GM12875 (cell line): ENCODE measurements around the gene APOE.
"Not testable (repeated sequence)": the region's sequence is repeated elsewhere in the genome, so short reads cannot be mapped to it uniquely, and the experiment has no call there.

Source experiments
- H3K4me3 ChIP-seq: one replicate; pipeline ENCODE4 v1.5.1; 2011; ENCODE audit warnings: low read depth, low read length, control low read depth
- TF ChIP-seq, protein P1 (sequence below): IDR thresholded peaks from 2 replicates; pipeline ENCODE4 v1.5.1; 2011; ENCODE audit warnings: low read depth, mild to moderate bottlenecking, control low read depth, inconsistent platforms, low read length, moderate library complexity, borderline replicate concordance; ENCODE audit not compliant: insufficient read depth

The APOE gene

GRCh38 chr19:44904426-44904994 lies 1.1 kb upstream of the APOE start:
- TF ChIP-seq, protein P1, sequence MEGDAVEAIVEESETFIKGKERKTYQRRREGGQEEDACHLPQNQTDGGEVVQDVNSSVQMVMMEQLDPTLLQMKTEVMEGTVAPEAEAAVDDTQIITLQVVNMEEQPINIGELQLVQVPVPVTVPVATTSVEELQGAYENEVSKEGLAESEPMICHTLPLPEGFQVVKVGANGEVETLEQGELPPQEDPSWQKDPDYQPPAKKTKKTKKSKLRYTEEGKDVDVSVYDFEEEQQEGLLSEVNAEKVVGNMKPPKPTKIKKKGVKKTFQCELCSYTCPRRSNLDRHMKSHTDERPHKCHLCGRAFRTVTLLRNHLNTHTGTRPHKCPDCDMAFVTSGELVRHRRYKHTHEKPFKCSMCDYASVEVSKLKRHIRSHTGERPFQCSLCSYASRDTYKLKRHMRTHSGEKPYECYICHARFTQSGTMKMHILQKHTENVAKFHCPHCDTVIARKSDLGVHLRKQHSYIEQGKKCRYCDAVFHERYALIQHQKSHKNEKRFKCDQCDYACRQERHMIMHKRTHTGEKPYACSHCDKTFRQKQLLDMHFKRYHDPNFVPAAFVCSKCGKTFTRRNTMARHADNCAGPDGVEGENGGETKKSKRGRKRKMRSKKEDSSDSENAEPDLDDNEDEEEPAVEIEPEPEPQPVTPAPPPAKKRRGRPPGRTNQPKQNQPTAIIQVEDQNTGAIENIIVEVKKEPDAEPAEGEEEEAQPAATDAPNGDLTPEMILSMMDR: 0 out of 2 replicates have a peak, but pooled peaks have one; percentile 21
- H3K4me3 ChIP-seq: no peak overlapping the region

GRCh38 chr19:44907613-44908012 lies 2.0 kb downstream of the APOE start:
- no peak overlapping the region for H3K4me3 ChIP-seq
- TF ChIP-seq, protein P1: no peak

DNA sequence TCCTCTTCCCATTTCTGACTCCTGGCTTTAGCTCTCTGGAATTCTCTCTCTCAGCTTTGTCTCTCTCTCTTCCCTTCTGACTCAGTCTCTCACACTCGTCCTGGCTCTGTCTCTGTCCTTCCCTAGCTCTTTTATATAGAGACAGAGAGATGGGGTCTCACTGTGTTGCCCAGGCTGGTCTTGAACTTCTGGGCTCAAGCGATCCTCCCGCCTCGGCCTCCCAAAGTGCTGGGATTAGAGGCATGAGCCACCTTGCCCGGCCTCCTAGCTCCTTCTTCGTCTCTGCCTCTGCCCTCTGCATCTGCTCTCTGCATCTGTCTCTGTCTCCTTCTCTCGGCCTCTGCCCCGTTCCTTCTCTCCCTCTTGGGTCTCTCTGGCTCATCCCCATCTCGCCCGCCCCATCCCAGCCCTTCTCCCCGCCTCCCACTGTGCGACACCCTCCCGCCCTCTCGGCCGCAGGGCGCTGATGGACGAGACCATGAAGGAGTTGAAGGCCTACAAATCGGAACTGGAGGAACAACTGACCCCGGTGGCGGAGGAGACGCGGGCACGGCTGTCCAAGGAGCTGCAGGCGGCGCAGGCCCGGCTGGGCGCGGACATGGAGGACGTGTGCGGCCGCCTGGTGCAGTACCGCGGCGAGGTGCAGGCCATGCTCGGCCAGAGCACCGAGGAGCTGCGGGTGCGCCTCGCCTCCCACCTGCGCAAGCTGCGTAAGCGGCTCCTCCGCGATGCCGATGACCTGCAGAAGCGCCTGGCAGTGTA lies 2.7 kb downstream of the APOE start:
- TF ChIP-seq, protein P1: no peak
- no peak overlapping the region for H3K4me3 ChIP-seq

DNA sequence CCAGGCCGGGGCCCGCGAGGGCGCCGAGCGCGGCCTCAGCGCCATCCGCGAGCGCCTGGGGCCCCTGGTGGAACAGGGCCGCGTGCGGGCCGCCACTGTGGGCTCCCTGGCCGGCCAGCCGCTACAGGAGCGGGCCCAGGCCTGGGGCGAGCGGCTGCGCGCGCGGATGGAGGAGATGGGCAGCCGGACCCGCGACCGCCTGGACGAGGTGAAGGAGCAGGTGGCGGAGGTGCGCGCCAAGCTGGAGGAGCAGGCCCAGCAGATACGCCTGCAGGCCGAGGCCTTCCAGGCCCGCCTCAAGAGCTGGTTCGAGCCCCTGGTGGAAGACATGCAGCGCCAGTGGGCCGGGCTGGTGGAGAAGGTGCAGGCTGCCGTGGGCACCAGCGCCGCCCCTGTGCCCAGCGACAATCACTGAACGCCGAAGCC lies 3.3 kb downstream of the APOE start:
- no peak overlapping the region for H3K4me3 ChIP-seq
- TF ChIP-seq, protein P1: no peak

- TF ChIP-seq, protein P1: no peak
- H3K4me3 ChIP-seq: no peak overlapping the region
Observed at GRCh38 chr19:44909775-44910174, 4.2 kb downstream of the APOE start.

- not testable (repeated sequence) for H3K4me3 ChIP-seq
Observed at GRCh38 chr19:44911896-44912295, 6.3 kb downstream of the APOE start.

DNA sequence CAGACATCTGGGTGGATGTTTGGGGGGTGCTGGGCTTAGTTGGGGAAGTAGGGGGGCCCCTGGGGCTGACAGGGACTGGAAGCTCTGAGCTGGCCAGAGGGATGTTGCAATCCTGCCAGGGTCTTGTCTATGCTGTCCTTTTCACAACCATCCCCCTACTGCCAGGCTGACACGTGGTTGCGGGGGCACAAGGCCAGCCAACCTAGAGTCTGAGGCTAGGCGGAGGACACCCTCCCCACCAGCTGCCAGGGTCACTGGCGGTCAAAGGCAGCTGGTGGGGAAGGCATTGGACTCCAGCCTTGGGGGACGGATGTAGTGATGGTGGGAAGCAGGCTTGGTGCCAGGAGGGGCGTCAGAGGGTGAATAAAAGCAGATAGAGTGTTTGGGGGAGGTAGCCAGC lies 7.3 kb downstream of the APOE start:
- no peak overlapping the region for H3K4me3 ChIP-seq

DNA sequence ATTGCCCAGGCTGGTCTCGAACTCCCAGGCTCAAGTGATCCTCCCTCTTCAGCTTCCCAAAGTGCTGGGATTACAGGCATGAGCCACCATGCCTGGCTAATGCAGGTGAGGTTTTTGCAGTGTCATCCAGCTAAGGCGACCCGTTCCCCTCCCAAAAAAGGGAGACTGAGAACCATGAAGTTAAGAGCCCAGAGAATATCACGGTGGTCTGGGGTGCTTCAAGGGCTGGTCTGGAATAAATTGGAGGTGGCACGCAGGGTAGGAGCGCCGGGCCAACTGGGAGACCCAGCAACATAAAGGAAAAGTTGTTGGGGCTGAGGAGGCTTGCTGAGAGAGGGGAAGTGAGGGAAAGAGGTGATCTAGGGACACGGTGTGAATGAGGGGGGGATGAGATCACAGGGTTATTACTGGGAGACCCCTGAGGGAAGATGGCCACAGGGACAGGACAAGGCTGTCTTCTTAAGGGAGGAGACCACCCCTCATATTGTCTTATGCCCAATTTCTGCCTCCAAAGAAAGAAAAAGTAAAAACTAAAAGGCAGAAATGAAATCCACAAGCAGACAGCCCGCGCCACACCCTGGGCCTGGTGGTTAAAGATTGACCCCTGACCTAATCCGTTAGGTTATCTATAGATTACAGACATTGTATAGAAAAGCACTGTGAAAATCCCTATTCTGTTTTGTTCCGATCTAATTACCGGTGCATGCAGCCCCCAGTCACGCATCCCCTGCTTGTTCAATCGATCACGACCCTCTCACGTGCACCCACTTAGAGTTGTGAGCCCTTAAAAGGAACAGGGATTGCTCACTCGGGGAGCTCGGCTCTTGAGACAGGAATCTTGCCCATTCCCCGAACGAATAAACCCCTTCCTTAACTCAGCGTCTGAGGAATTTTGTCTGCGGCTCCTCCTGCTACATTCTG lies 8.2 kb downstream of the APOE start:
- not testable (repeated sequence) for H3K4me3 ChIP-seq

More for the DNA sequence above, 7.3 kb downstream of the APOE start:
- TF ChIP-seq, protein P1: no peak

DNA sequence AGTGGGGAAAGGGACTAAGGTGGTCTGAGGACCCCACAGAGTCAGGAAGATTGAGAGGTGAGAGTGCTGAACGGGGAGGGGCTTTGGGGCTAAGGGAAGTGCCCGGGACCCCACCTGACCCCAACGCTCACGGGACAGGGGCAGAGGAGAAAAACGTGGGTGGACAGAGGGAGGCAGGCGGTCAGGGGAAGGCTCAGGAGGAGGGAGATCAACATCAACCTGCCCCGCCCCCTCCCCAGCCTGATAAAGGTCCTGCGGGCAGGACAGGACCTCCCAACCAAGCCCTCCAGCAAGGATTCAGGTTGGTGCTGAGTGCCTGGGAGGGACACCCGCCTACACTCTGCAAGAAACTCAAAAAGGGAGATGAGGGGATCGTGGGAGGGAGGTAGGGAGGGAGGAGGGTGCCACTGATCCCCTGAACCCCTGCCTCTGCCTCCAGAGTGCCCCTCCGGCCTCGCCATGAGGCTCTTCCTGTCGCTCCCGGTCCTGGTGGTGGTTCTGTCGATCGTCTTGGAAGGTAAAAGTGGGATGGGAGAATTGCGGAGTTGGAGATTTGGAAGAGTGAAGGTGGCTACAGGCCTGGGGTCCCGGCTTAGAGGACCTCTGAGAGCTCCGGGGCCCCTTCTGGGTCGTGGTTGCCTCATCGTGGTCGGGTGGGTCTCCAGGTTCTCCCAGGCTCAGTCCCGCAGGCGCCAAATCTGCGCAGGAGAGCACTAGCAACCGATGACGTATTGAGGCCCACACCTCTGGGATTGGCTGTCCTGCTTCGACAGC lies 9.0 kb downstream of the APOE start, which contains the start of gene APOC1:
APOC1 (plus strand) TSS at position 176 of the 774 bp plus-strand sequence; CDS start at position 460, 284 bp downstream.
- peak within 1 kb of the TSS; percentile 50 for H3K4me3 ChIP-seq
